ENCODE data around the gene C11orf97.
"Not testable (repeated sequence)": the region's sequence is repeated elsewhere in the genome, so short reads cannot be mapped to it uniquely, and the experiment has no call there.

The C11orf97 gene, protein sequence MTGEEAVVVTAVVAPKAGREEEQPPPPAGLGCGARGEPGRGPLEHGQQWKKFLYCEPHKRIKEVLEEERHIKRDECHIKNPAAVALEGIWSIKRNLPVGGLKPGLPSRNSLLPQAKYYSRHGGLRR

DNA sequence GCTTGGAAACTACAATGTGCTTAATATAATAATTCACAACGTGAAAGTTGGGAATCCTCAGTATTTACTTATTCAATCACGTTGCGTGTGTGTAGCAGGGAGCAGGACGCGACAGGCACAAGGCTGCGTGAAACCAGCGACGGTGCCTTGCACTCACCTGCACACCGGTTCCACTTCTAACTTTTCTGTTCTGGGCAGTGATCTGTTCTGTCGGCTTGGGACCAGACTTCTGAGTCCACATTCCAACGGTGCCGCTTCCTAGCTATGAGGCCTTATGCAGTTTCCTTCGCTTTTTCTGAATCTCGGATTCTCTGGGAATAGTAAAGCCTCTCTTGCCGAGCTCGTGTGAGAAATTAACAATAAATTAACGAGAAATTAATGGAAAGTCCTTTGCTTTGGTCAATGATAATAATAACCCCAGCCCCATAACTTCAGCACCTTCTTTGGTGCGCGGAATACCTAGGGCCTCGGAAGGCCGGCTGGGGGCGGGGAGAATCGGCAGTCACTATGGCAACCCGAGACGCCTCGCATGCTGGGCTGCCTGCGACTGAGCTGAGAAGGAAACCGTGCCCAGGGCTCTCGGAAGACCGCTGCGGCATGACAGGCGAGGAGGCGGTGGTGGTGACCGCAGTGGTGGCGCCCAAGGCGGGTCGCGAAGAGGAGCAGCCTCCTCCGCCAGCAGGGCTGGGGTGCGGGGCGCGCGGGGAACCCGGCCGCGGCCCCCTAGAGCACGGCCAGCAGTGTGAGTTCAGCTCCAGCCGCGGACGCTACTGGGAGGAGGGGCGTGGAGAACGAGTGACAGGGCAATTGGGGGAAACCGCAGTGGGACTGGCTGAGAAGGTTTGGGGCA, at the start of gene C11orf97:
Gene C11orf97, plus strand, starts transcription at position 530 of the 850 bp plus-strand sequence. Its CDS starts 68 bp downstream, at position 598.
- peak in 2 of 3 experiments; percentile 11 to 48 for DNase-seq (ENCODE audit: low read depth in 3 of 3)

DNA sequence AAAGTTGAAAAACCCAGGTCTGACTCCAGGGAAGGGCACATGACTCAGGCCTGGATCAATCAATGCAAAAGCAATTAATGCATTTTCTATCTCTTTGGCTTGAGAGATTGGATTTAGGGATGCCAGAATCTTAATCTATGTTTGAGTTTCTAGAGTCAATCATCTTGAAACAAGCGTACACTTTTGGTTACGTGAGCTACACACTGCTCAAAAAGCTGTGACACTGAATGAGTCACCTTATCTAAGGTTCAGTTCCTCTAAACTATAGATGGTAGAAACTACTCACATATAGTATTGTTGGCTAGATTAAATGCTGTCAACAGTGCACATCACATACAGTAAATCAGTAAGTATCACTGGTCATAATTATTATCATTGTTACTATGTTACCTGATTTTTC, 42.8 kb upstream of the C11orf97 start:
- no peak for DNase-seq (ENCODE audit: low read depth in 3 of 3)

DNA sequence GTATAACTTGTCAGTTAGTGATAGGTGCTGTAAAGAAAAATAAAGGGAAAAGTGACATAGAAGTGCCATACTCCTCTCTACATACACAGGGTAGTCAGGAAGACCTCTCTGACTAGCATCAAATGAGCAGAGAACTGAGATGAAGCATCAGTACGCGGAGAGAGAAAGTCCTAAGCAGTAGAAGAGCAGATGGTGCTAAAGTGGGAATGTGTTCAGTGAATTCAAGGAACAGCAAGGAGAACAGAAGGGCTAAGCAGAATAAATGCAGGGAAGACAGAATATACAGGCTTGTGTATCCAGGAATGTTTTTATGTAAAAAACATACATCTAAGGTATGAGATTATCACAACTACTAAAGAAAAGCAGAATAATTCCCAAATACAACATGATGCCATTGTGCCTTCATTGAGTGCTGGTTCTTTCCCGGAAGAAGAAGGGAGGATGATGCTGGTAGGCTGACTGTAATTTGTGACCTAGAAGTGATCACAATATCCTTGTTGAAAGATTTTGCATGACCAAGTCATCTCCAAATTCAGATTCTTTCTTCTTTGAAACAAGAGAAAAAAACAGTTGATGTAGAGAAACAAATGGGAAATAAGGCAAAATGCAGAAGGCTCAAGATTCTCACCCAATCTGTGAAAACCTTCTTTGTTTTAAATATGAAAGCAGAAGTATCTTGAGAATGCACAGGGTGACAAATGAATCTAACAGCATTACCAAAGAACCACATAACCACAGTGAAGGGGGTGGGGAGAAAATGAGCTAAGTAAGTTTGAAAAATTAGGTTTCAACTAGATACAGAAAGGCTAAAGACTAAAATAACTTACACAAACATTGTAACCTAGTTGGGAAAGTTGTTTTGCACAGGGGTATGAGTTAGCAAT, 39.1 kb upstream of the C11orf97 start:
- no peak for DNase-seq (ENCODE audit: low read depth in 3 of 3)

DNA sequence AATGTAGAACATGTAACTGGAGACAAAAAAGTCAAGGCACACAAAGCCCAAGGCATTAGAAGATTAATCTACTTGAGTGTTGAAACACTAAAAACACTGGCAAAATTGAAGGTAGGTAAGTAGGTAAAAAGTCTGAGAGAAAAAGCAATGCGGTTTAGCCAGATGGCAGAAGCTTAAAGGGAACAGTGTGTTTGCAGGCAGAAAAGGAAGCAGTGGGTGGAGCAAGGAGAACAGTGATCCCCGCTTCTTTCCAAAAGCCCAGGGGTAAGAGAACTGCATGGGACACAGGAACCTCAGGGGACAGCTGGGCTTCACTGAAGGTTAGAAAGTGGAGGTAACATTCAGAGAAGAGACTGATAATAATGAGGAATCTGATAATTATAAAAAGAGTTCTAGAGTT, 34.6 kb upstream of the C11orf97 start:
- no peak for DNase-seq (ENCODE audit: low read depth in 3 of 3)

DNA sequence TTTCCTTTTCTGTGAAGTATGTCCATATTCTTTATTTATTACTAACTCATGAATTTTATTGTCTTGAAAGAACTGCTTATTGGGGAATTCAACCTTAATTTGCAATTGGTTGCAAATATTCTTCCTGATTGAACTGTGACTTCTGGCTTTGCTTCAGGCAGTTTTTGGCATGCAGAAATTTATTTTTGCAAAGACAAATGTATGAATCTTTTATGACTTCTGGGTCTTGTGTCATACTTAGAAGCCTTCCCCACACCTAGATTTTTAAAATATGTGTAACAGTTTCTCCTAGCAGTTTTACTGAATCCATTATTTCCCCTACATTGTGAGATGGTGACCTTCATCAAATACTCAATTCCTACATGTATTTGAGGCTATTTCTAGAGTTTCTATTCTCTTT, 30.9 kb upstream of the C11orf97 start:
- no peak for DNase-seq (ENCODE audit: low read depth in 3 of 3)

DNA sequence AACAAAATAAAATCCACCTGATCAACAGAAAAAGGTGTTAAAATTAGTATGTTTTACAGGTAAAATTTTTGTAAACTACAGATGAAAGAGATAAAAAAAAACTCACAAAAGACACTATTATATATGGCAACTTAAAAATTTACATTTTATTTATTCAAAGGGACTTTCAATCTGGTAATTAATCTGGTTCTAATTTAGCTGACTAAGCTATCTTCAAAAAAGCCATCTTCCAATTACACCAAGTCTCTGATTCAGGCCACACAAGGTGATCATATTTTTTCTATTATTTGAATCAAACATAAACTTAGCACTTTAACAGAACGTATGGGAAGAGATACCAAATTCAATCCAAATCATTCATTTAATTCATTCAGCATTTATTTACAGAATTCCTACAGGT, 26.2 kb upstream of the C11orf97 start:
- DNase-seq (ENCODE audit: low read depth in 3 of 3): no peak

DNA sequence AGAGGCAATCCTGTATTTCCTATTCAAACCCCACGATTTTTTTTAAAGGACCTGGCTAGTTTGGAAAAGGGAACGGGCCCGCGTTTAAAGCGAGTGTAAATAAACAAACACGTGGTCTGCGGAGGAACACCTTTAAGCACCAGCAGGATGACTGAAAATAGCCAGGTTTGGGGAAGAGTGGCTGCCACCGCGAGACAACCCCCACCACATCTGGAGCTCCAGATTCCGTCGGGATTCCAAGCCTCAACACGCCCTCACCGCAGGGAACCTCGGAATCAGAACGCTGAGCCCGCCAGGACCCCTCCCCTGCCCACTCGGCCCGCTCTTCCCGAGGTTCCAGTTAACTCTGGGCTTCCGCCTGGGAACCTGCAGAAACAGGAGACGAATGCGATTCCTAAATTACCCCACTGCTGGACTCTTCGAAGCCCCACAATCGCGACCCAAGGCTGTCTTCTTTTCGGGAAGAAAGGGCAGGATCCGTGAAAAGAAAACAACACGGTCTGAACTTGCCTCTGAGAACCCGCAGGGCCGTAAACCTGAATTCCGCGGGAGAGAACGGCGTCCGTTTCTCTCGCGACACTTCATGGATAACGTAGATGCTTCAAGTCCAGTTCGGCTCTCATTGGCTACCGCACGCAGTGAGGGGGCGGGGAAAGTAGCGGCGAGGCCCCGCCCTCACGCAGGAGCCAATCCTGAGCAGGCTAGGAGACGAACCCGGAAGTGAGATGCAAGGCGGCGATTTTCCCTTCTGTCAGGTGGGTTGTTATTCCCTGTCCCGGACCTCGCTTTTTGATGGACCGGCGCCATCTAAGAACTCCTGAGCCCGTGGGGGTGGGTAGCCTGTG, 18.8 kb upstream of the C11orf97 start, which contains the start of the genes ANKRD49 and MRE11:
Gene ANKRD49, plus strand, starts transcription at position 704 of the 845 bp plus-strand sequence. CDS start 2,710 bp downstream, outside the sequence.
Gene MRE11, minus strand, starts transcription at position 564 of the 845 bp plus-strand sequence. CDS start 1,043 bp downstream, outside the sequence.
- peak; percentile 91 to 96 (median 92) for DNase-seq (ENCODE audit: low read depth in 3 of 3)

DNA sequence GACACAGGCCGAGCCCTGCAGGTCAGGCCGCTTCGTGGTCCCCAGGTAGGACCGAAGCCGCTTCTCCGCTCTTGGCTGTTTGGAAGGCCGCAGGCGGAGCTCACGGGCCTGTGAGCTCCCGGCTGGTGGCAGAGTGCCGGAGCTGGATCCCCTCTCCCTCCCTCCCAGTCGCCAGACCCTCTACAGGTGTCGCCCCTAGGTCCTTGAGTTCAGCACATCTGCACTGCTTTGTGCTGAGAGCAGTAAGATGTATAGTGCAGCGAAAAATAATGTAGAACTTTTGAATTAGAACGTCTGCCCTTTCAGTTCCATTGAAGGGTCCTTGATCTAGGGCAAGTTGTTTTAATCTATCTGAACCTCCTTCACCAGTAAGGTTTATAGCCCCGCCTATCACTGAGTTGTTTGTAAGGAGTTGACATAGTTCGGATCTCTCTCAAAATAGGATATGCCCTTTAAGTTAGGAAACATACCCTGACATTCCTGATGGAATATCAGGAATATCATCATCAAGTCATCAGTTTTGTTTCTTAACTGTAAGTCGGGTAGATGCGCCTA, 18.1 kb upstream of the C11orf97 start:
- no peak for DNase-seq (ENCODE audit: low read depth in 3 of 3)

DNA sequence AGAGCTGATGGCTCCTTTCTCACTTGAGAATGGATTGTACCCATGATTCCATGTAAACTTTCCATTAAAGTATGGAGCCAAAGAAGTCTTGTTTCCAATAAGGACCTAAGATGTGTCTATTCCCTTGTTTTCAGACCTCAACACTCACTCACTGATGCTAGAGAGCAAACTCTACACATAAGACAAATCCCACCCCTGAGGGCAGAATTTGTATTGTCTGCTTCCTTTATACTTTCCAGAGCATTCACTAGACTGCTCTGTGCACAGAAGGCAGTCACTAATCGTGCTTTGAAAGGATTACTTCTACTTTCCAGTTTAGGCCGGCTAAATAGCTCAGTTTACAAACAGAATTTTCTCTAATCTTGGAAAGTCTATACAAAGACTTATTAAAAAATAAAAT, 12.1 kb upstream of the C11orf97 start:
- no peak for DNase-seq (ENCODE audit: low read depth in 3 of 3)

DNA sequence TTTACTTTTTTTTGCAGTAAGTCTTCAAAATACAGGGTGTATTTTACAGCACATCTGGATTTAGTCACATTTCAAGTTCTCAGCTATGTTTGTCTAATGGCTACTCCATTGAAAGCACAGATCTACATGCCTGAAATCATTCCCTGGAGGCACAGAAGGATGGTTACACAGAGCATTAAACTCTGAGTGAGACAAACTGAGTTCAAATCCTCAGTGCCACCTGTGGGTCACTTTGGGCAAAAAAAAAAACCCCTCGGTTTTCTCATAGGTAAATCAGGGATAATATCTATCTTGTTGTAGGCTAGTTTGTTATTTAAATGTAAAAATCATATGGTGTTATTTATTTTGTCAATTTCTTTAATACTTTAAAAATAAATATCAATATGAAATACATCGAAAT, 10.7 kb upstream of the C11orf97 start:
- no peak for DNase-seq (ENCODE audit: low read depth in 3 of 3)

DNA sequence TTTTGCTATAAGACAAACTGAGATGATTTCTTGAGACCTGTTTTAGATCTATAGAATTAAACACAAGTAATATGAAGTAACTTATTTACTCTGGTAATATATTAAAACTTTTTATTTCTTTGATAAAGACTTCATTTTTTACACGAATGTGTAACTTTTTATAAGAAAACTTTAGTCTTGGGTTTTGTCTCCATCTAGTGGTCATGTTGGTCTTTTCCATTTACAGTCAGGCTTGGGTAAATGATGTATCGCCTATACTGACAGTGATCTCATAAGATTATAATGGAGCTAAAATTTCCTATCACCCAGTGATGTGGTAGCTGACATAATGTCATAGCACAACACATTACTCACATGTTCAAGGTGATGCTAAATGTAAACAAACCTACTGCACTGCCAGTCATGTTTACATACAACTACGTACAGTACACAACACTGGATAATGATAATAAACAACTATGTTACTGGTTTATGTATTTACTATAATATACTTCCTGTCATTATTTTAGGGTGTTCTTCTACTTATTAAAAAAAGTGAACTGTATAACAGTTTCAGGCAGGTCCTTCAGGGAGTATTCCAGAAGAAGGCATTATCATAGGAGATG, 7.5 kb upstream of the C11orf97 start:
- DNase-seq (ENCODE audit: low read depth in 3 of 3): no peak

DNA sequence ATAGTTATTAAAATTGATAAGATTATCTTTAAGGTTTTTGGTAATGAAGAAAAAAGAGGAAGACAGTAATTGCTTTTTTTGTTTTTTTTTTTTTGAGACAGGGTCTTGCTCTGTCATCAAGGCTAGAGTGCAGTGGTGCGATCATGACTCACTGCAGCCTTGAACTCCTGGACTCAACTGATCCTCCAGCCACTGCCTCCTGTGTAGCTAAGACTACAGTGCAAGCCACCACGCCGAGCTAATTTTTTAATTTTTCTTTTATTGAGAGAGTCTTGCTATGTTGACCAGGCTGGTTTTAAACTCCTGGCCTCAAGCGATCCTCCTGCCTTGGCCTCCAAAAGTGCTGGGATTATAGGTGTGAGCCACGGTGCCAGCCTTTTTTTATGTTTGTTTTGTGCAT, 5.7 kb upstream of the C11orf97 start:
- not testable (repeated sequence) for DNase-seq (ENCODE audit: low read depth in 3 of 3)

DNA sequence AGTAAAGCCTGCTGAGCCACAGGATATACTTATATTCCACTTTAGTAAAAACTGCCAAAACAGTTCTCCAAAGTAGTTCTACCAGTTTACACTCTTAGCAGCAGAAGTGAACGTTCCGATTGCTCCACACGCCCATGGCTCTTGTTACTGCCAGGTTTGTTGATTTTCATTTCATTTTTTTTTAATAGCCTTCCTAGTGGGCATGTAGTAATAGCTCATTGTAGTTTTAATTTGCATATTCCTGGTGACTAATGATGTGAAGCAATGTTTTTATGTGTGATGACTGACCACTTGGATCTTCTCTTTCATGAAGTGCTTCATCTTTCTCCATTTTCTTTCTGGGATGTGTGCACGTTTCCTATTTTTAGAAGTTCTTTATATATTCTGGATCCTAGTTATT, 4.8 kb upstream of the C11orf97 start:
- DNase-seq (ENCODE audit: low read depth in 3 of 3): no peak

DNA sequence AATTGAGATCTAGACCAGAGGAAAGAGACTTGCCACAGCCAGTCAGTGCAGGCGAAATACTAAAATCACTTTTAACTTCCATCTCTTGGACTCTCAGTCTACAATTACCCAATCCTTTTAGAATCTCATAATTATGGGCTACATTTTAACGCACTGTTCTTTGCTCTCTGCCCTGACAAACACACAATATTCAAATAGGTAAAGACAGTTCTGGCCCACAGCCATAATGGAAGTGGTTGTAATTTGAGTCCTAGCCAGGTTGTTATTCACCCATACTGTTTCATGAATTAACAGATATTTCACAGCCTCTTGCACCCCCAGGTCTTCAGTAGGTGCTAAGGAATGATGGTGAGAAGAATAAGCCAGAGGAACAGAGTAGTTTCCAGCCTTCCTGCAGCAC, 830 bp downstream of the C11orf97 start:
- no peak for DNase-seq (ENCODE audit: low read depth in 3 of 3)

DNA sequence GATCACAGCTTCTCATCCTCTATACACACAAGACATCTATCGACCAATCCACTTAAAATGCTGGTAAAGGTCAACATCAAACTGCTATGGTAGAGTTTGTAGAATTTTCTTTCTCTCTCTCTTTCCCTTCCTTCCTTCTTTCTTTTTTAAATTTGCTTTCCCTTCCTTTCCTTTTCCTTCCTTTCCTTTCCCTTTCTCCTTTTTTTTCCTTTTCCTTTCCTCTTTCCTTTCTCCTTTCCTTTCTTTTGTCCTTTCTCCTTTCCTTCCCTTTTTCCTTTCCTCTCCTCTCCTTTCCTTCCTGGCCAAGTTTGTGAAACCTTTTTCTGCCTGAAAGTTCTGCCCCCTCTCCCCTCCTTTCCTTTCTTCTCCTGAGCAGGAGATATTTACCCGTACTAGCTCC, 3.1 kb downstream of the C11orf97 start:
- DNase-seq (ENCODE audit: low read depth in 3 of 3): no peak

DNA sequence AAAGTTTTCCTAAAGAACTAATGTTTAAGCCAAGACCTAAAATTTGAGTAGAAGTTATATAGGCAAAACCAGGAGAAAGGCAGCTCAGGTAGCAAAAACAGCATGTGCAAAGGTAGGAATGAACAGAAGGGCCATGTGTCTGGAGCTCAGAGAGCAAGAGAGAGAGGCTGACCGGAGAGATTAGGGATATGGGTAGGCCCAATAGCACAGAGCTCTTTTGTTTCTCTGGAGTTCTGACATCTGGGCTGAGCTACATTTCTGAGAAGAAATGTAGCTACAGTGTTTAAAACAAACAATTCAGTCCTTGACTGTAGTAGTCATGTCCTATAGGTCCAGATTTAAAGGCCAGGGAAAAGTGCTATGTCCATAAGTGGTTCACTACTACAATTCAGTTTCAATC, 4.5 kb downstream of the C11orf97 start:
- no peak for DNase-seq (ENCODE audit: low read depth in 3 of 3)

DNA sequence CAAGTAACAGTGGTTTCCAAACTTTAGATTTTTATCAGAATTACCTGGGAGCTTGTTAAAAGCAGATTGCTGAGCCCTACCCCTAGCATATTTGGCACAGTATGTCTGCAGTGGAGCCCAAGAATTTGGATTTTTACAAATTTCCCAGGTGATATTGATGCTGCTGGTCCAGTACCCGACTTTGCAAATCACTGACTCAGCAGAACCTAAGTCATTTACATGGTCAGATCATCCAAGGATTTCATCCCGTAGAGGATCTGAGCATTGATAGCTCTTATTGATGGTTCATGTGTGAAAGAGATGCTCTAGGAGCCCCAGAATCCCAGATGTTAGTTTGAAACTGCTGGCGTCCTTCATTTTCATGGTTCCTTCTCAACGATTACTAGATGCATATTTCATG, 6.0 kb downstream of the C11orf97 start:
- DNase-seq (ENCODE audit: low read depth in 3 of 3): no peak

DNA sequence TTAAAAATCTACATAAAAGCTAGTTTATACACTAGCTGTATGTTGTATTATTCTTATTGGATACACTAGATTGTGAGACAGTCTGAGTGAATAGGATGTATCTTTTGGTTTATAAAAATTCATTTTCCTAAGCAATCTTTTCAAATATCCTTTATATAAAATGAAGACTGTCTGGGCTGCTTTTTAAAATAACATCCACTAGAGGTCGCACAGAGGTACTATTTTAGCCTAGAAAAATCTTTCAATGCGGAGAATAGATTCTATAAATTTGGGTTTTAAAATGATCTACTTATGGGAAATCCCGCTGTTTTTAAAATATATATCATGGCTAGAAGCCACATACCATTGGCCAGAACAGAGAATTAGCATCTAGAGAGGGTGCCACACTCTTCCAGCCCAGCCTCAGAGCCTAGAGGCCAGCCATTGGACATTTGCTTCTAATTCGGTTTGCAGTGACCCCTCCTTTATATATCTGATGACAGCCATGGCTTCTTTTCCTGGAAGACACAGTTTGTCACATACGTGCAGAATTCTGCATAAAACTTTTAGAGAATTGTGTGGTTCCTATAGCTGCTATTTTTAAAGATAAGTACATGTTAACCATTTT, 7.3 kb downstream of the C11orf97 start:
- DNase-seq (ENCODE audit: low read depth in 3 of 3): no peak

DNA sequence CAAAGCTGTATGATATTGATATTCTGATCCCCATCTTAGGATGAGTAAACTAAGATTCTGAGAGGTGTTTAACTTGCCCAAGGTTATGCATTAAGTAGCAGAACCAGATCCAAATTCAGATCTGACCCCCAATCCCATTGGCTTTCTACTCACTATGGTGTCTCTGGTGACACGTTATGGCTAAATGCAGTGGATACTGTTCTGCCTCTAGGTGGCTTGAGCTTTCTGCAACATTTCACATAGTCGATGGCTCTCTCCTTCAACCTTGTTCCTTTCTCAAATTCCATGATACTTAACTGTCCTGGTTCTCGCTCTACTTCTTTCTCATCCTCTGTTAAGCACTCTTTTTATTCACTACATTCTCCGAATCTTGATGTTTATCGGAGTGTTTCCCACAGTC, 9.4 kb downstream of the C11orf97 start:
- no peak for DNase-seq (ENCODE audit: low read depth in 3 of 3)

DNA sequence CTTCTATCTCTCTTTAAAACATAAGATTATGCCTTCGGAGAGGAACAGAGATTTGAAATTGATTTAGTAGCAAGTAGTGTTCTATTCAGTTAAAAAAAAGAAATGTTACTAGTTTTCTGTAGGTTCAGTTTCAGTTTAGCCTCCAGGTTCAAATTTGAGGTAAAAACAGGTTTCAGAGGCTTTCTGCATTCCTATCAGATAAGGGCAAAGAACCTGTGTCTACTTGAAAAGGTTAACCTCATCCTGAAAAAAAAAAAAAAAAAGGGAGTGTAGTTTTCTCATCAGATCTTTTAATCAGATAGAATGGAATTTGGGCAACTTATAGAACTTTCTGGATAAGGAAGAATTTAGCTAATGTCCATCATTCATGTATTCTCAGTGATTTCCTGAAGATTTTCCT, 12.1 kb downstream of the C11orf97 start:
- DNase-seq (ENCODE audit: low read depth in 3 of 3): no peak

Measured in stimulated activated CD4-positive, alpha-beta T cell treated with anti-CD3 and anti-CD28 coated beads, TNF-alpha, amount 100 ng/mL, for 24 hours (primary cell).